ENCODE data around the gene RRBP1. TPM values are rescaled to one million over a fixed set of nuclear protein-coding genes. Genes with fewer than 3 reads are reported as not detected.

Gene RRBP1
- total RNA-seq, 1 experiment from 2014 or later: 3.7 TPM

GRCh38 chr20:17594443-17594842, 87.6 kb downstream of the RRBP1 start:
- Histone ChIP-seq H3K36me3 (ENCODE audit: insufficient read depth, low read length) (no peaks in the 10 kb centered on the region), H2AFZ (ENCODE audit: low read length) (no peak overlapping the region), H3K4me1 (ENCODE audit: low read length) (no peaks in the 10 kb centered on the region), H3K27me3 (ENCODE audit: low read length) (no peaks in the 10 kb centered on the region), H3K27ac (ENCODE audit: low read length) (no peak overlapping the region), H3K9me3 (ENCODE audit: low read length) (no peaks in the 10 kb centered on the region), H3K79me2 (ENCODE audit: low read length) (no peaks in the 10 kb centered on the region), H4K20me1 (ENCODE audit: insufficient read depth, low read depth, low read length) (peaks cover 35% of the 10 kb centered on the region; the same call in 1 of the 2 replicates), H3K4me3 (ENCODE audit: low read length) (no peak overlapping the region), H3K4me2 (ENCODE audit: low read depth, low read length, poor library complexity, severe bottlenecking) (no peak overlapping the region), H3K9me2 (replicated peaks; ENCODE audit: insufficient read depth, low read length) (no peaks in the 10 kb centered on the region), H3K9ac (ENCODE audit: low read length) (no peak overlapping the region)
- peak; percentile 6 for DNase-seq

- Histone ChIP-seq H3K9ac (ENCODE audit: low read length) (no peak overlapping the region), H3K27me3 (ENCODE audit: low read length) (no peaks in the 10 kb centered on the region), H4K20me1 (ENCODE audit: insufficient read depth, low read depth, low read length) (peaks cover 30% of the 10 kb centered on the region; the same call in 1 of the 2 replicates), H2AFZ (ENCODE audit: low read length) (no peak overlapping the region), H3K27ac (ENCODE audit: low read length) (no peak overlapping the region), H3K4me2 (ENCODE audit: low read depth, low read length, poor library complexity, severe bottlenecking) (no peak overlapping the region), H3K4me3 (ENCODE audit: low read length) (no peak overlapping the region), H3K79me2 (ENCODE audit: low read length) (no peaks in the 10 kb centered on the region), H3K9me3 (ENCODE audit: low read length) (no peaks in the 10 kb centered on the region), H3K9me2 (replicated peaks; ENCODE audit: insufficient read depth, low read length) (no peaks in the 10 kb centered on the region), H3K4me1 (ENCODE audit: low read length) (no peaks in the 10 kb centered on the region), H3K36me3 (ENCODE audit: insufficient read depth, low read length) (no peaks in the 10 kb centered on the region)
- DNase-seq: no peak
These were observed 88.1 kb downstream of the RRBP1 start for GRCh38 chr20:17593902-17594301.

DNA sequence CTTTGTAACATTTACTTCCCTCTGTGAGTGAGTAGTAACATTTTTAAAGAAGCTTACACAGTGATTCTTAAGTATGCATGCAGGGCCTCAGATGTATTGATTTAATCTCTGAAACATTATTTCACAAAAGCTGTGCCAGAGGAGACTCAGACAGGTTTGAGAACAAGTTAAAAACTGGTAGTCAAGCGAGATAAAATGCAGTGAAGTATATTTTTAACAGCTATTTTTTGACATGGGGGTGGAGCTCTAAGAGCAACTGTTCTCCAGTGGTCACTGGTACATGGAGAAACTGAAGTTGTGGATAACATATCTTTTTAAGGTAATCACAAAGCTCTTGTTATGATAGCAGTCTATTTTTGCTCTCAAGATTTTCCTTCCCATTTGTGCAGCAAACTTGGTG, 91.8 kb downstream of the RRBP1 start:
- H2AFZ ChIP-seq (ENCODE audit: low read length): no peak overlapping the region
- peaks cover 11% of the 10 kb centered on the region; the same call in 1 of the 2 replicates for H4K20me1 ChIP-seq (ENCODE audit: insufficient read depth, low read depth, low read length)
- H3K79me2 ChIP-seq (ENCODE audit: low read length): no peaks in the 10 kb centered on the region
- DNase-seq: no peak
- H3K36me3 ChIP-seq (ENCODE audit: insufficient read depth, low read length): no peaks in the 10 kb centered on the region
- H3K4me2 ChIP-seq (ENCODE audit: low read depth, low read length, poor library complexity, severe bottlenecking): no peak overlapping the region
- H3K27ac ChIP-seq (ENCODE audit: low read length): no peak overlapping the region
- no peaks in the 10 kb centered on the region for H3K27me3 ChIP-seq (ENCODE audit: low read length)
- no peak overlapping the region for H3K4me3 ChIP-seq (ENCODE audit: low read length)
- no peaks in the 10 kb centered on the region for H3K4me1 ChIP-seq (ENCODE audit: low read length)
- H3K9me3 ChIP-seq (ENCODE audit: low read length): no peaks in the 10 kb centered on the region
- H3K9me2 ChIP-seq (replicated peaks; ENCODE audit: insufficient read depth, low read length): no peaks in the 10 kb centered on the region
- H3K9ac ChIP-seq (ENCODE audit: low read length): no peak overlapping the region

GRCh38 chr20:17589161-17589834, 92.7 kb downstream of the RRBP1 start:
- no peaks in the 10 kb centered on the region for H3K79me2 ChIP-seq (ENCODE audit: low read length)
- no peak overlapping the region for H2AFZ ChIP-seq (ENCODE audit: low read length)
- no peak overlapping the region for H3K4me3 ChIP-seq (ENCODE audit: low read length)
- no peaks in the 10 kb centered on the region for H3K4me1 ChIP-seq (ENCODE audit: low read length)
- H3K36me3 ChIP-seq (ENCODE audit: insufficient read depth, low read length): no peaks in the 10 kb centered on the region
- no peak overlapping the region for H3K27ac ChIP-seq (ENCODE audit: low read length)
- peaks cover 8% of the 10 kb centered on the region; the same call in 1 of the 2 replicates for H4K20me1 ChIP-seq (ENCODE audit: insufficient read depth, low read depth, low read length)
- no peaks in the 10 kb centered on the region for H3K9me3 ChIP-seq (ENCODE audit: low read length)
- H3K4me2 ChIP-seq (ENCODE audit: low read depth, low read length, poor library complexity, severe bottlenecking): no peak overlapping the region
- no peak for DNase-seq
- H3K27me3 ChIP-seq (ENCODE audit: low read length): no peaks in the 10 kb centered on the region
- H3K9me2 ChIP-seq (replicated peaks; ENCODE audit: insufficient read depth, low read length): no peaks in the 10 kb centered on the region
- H3K9ac ChIP-seq (ENCODE audit: low read length): no peak overlapping the region

DNA sequence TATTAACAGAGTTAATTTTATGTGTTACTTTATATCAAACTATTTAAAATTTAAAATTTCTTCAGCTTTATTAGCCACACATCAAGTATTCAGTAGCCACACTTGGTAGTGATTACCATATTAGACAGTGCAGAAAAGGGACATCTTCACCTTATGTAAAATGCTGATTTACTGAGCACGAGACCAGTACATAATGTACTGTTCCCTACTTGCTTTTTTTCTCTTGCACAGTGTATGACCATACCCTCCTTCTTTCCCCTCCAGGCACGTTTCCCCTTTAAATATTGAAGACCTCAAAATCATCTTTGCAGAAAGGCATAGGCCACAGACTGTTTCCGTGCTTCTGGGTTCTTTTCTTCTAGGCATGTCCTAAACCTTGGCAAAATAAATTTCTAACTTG, 94.2 kb downstream of the RRBP1 start:
- H3K36me3 ChIP-seq (ENCODE audit: insufficient read depth, low read length): no peaks in the 10 kb centered on the region
- no peak overlapping the region for H3K4me3 ChIP-seq (ENCODE audit: low read length)
- H3K27me3 ChIP-seq (ENCODE audit: low read length): no peaks in the 10 kb centered on the region
- H3K4me1 ChIP-seq (ENCODE audit: low read length): peaks cover 4% of the 10 kb centered on the region
- no peaks in the 10 kb centered on the region for H3K9me2 ChIP-seq (replicated peaks; ENCODE audit: insufficient read depth, low read length)
- H3K27ac ChIP-seq (ENCODE audit: low read length): no peak overlapping the region
- no peak overlapping the region for H2AFZ ChIP-seq (ENCODE audit: low read length)
- no peaks in the 10 kb centered on the region for H3K9me3 ChIP-seq (ENCODE audit: low read length)
- H3K4me2 ChIP-seq (ENCODE audit: low read depth, low read length, poor library complexity, severe bottlenecking): no peak overlapping the region
- H3K9ac ChIP-seq (ENCODE audit: low read length): no peak overlapping the region
- H3K79me2 ChIP-seq (ENCODE audit: low read length): no peaks in the 10 kb centered on the region
- peaks cover 8% of the 10 kb centered on the region; the same call in 1 of the 2 replicates for H4K20me1 ChIP-seq (ENCODE audit: insufficient read depth, low read depth, low read length)
- peak; percentile 15 for DNase-seq

GRCh38 chr20:17587148-17587547, 94.9 kb downstream of the RRBP1 start:
- H3K79me2 ChIP-seq (ENCODE audit: low read length): no peaks in the 10 kb centered on the region
- H3K36me3 ChIP-seq (ENCODE audit: insufficient read depth, low read length): no peaks in the 10 kb centered on the region
- H4K20me1 ChIP-seq (ENCODE audit: insufficient read depth, low read depth, low read length): peaks cover 8% of the 10 kb centered on the region; the same call in 1 of the 2 replicates
- H3K4me2 ChIP-seq (ENCODE audit: low read depth, low read length, poor library complexity, severe bottlenecking): no peak overlapping the region
- no peaks in the 10 kb centered on the region for H3K27me3 ChIP-seq (ENCODE audit: low read length)
- DNase-seq: no peak
- no peak overlapping the region for H2AFZ ChIP-seq (ENCODE audit: low read length)
- no peaks in the 10 kb centered on the region for H3K9me2 ChIP-seq (replicated peaks; ENCODE audit: insufficient read depth, low read length)
- no peak overlapping the region for H3K9ac ChIP-seq (ENCODE audit: low read length)
- no peak overlapping the region for H3K4me3 ChIP-seq (ENCODE audit: low read length)
- H3K27ac ChIP-seq (ENCODE audit: low read length): no peak overlapping the region
- H3K9me3 ChIP-seq (ENCODE audit: low read length): no peaks in the 10 kb centered on the region
- H3K4me1 ChIP-seq (ENCODE audit: low read length): peaks cover 6% of the 10 kb centered on the region

DNA sequence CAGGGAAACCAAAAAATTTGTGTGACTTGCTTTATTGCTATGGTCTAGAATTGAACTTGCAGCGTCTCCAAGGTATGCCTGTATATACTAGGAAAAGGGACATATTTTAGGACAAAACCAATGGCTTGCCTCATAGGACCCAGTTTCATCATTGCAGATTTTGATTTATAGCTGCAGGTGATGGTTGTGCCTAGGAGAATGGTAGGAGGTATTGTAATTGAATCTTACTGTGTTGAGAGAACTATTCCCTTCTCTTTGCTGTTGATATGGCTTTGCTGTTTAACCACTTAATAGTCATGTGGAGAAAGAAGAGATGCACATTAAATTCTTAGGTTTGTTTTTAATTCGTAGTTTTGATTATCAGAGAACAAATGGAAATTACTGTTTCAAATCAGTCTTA, 95.8 kb downstream of the RRBP1 start:
- Histone ChIP-seq H2AFZ (ENCODE audit: low read length) (no peak overlapping the region), H3K27me3 (ENCODE audit: low read length) (no peaks in the 10 kb centered on the region), H3K4me1 (ENCODE audit: low read length) (peaks cover 6% of the 10 kb centered on the region), H4K20me1 (ENCODE audit: insufficient read depth, low read depth, low read length) (peaks cover 8% of the 10 kb centered on the region; the same call in 1 of the 2 replicates), H3K9ac (ENCODE audit: low read length) (no peak overlapping the region), H3K36me3 (ENCODE audit: insufficient read depth, low read length) (no peaks in the 10 kb centered on the region), H3K4me3 (ENCODE audit: low read length) (no peak overlapping the region), H3K27ac (ENCODE audit: low read length) (no peak overlapping the region), H3K9me3 (ENCODE audit: low read length) (no peaks in the 10 kb centered on the region), H3K4me2 (ENCODE audit: low read depth, low read length, poor library complexity, severe bottlenecking) (no peak overlapping the region), H3K79me2 (ENCODE audit: low read length) (no peaks in the 10 kb centered on the region), H3K9me2 (replicated peaks; ENCODE audit: insufficient read depth, low read length) (no peaks in the 10 kb centered on the region)
- no peak for DNase-seq

GRCh38 chr20:17584689-17585088, 97.4 kb downstream of the RRBP1 start:
- Histone ChIP-seq H3K9me2 (replicated peaks; ENCODE audit: insufficient read depth, low read length) (no peaks in the 10 kb centered on the region), H3K4me1 (ENCODE audit: low read length) (peaks cover 6% of the 10 kb centered on the region), H2AFZ (ENCODE audit: low read length) (no peak overlapping the region), H3K79me2 (ENCODE audit: low read length) (no peaks in the 10 kb centered on the region), H3K4me2 (ENCODE audit: low read depth, low read length, poor library complexity, severe bottlenecking) (no peak overlapping the region), H3K9me3 (ENCODE audit: low read length) (no peaks in the 10 kb centered on the region), H4K20me1 (ENCODE audit: insufficient read depth, low read depth, low read length) (no peaks in the 10 kb centered on the region; the same call in 1 of the 2 replicates), H3K36me3 (ENCODE audit: insufficient read depth, low read length) (no peaks in the 10 kb centered on the region), H3K27ac (ENCODE audit: low read length) (no peak overlapping the region), H3K9ac (ENCODE audit: low read length) (no peak overlapping the region), H3K27me3 (ENCODE audit: low read length) (no peaks in the 10 kb centered on the region), H3K4me3 (ENCODE audit: low read length) (no peak overlapping the region)
- DNase-seq: no peak

Data from Karpas-422 (cell line).